Measurements from ENCODE around the gene DNASE1L2. TPM values are rescaled to one million over a fixed set of nuclear protein-coding genes. Genes with fewer than 3 reads are reported as not detected.

Gene DNASE1L2
- total RNA-seq, 2 donors from 2014 or later, result 0.83 TPM; not detected in 1

GRCh38 chr16:2243031-2243528 lies 6.8 kb downstream of the DNASE1L2 start:
- no peak for TF ChIP-seq CTCF (IDR thresholded peaks at IDR 0.05)
- no peaks in the 10 kb centered on the region for H3K27me3 ChIP-seq
- H3K4me3 ChIP-seq, result no peak overlapping the region
- H3K27ac ChIP-seq, result no peak overlapping the region
- H3K4me1 ChIP-seq, result peaks cover 0 to under 1% of the 10 kb centered on the region in 2 donors
- DNase-seq (ENCODE audit: low spot score), result no peak
- no peaks in the 10 kb centered on the region for H3K9me3 ChIP-seq
- peaks cover 49% of the 10 kb centered on the region for H3K36me3 ChIP-seq

- H3K9me3 ChIP-seq, result no peaks in the 10 kb centered on the region
- TF ChIP-seq CTCF (IDR thresholded peaks at IDR 0.05), result no peak
- DNase-seq (ENCODE audit: low spot score), result no peak
- peaks cover 49% of the 10 kb centered on the region for H3K36me3 ChIP-seq
- H3K27me3 ChIP-seq, result no peaks in the 10 kb centered on the region
- H3K4me3 ChIP-seq, result no peak overlapping the region
- H3K27ac ChIP-seq, result no peak overlapping the region
- no peaks in the 10 kb centered on the region for H3K4me1 ChIP-seq
Measured at GRCh38 chr16:2243781-2244180, 7.5 kb downstream of the DNASE1L2 start.

- H3K9me3 ChIP-seq, result no peaks in the 10 kb centered on the region
- peaks cover 49% of the 10 kb centered on the region for H3K36me3 ChIP-seq
- H3K27ac ChIP-seq, result no peak overlapping the region
- no peaks in the 10 kb centered on the region for H3K27me3 ChIP-seq
- no peak for TF ChIP-seq CTCF (IDR thresholded peaks at IDR 0.05)
- H3K4me3 ChIP-seq, result no peak overlapping the region
- no peaks in the 10 kb centered on the region for H3K4me1 ChIP-seq
- DNase-seq (ENCODE audit: low spot score), result no peak
Measured at GRCh38 chr16:2244301-2244700, 8.1 kb downstream of the DNASE1L2 start.

- H3K36me3 ChIP-seq, result peaks cover 49% of the 10 kb centered on the region
- H3K9me3 ChIP-seq, result no peaks in the 10 kb centered on the region
- DNase-seq (ENCODE audit: low spot score), result no peak
- peaks cover 0 to 4% of the 10 kb centered on the region in 2 donors for H3K4me1 ChIP-seq
- no peak overlapping the region for H3K4me3 ChIP-seq
- H3K27ac ChIP-seq, result no peak overlapping the region
- no peak for TF ChIP-seq CTCF (IDR thresholded peaks at IDR 0.05)
- no peaks in the 10 kb centered on the region for H3K27me3 ChIP-seq
Measured at GRCh38 chr16:2244926-2245795, 8.9 kb downstream of the DNASE1L2 start.

- no peak overlapping the region for H3K27ac ChIP-seq
- H3K4me3 ChIP-seq, result no peak overlapping the region
- no peaks in the 10 kb centered on the region for H3K9me3 ChIP-seq
- DNase-seq (ENCODE audit: low spot score), result no peak
- peaks cover 0 to 10% of the 10 kb centered on the region in 2 donors for H3K4me1 ChIP-seq
- no peaks in the 10 kb centered on the region for H3K27me3 ChIP-seq
- TF ChIP-seq CTCF (IDR thresholded peaks at IDR 0.05), result no peak
- peaks cover 49% of the 10 kb centered on the region for H3K36me3 ChIP-seq
Measured at GRCh38 chr16:2246301-2246885, 10.1 kb downstream of the DNASE1L2 start.

Measured in right atrium auricular region (tissue), 2 donors.